Mucosa of stomach (tissue), 1 donor: ENCODE measurements around the gene SRSF9.

ENCODE experiments used
- H3K27me3 ChIP-seq: one replicate; pipeline ENCODE4 v1.7.0; 2013; ENCODE audit warnings: mild to moderate bottlenecking, low read length; ENCODE audit not compliant: control insufficient read depth, insufficient read depth
- H3K36me3 ChIP-seq: one replicate; pipeline ENCODE4 v1.7.0; 2013; ENCODE audit warnings: low read length; ENCODE audit not compliant: control insufficient read depth, insufficient read depth
- H3K4me1 ChIP-seq: one replicate; pipeline ENCODE4 v1.7.0; 2013; ENCODE audit warnings: mild to moderate bottlenecking, low read length; ENCODE audit not compliant: control insufficient read depth, insufficient read depth
- H3K4me3 ChIP-seq: one replicate; pipeline ENCODE4 v1.7.0; 2013; ENCODE audit warnings: low read length
- H3K9ac ChIP-seq: one replicate; pipeline ENCODE4 v1.7.0; 2013; ENCODE audit warnings: mild to moderate bottlenecking, low read length, moderate library complexity
- H3K9me3 ChIP-seq: one replicate; pipeline ENCODE4 v1.7.0; 2013; ENCODE audit warnings: mild to moderate bottlenecking, low read length, moderate library complexity; ENCODE audit not compliant: control insufficient read depth
- donor health status: Pancreatic carcinoma.

SRSF9 gene

GRCh38 chr12:120416490-120417216 lies 52.9 kb downstream of the SRSF9 start:
- Histone ChIP-seq H3K36me3 (no peaks in the 10 kb centered on the region), H3K4me3 (no peak overlapping the region), H3K9ac (no peak overlapping the region), H3K4me1 (no peaks in the 10 kb centered on the region), H3K9me3 (no peaks in the 10 kb centered on the region), H3K27me3 (peaks cover 4% of the 10 kb centered on the region)

DNA sequence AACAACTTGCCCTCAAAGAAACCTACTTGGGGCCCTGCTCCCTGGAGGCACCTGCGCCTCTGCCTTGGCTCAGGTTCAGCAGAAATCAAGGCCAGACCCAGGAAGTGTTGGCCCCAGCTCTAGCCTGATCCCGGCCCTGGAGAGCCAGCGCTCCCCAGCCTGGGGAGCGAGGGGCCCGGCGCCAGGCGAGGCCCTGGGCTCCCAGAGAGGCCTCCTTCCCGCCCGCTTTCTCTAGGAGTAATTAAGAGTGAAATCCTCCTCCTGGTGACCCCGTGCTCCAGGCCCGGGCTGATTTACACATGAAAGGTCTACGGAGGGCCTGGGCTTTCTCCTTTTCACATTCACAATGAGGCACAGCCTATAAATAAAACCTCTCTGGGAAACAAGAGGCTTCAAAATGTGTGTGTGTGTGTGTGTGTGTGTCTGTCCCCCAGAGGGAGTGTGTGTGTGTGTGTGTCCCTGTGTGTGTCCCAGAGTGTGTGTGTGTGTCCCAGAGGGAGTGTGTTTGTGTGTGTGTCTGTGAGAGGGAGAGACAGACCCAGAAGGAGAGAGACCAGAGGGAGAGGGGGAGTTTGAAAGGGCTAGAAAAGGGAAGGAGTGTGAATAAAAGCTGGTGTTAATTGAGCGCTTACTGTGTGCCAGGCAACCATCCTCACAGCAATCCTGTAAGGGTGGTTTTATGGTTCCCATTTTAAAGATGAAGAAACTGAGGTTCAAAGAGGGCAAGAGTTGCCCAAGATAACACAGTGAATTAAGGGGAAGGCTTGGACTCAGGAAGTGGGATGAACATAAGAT lies 55.5 kb downstream of the SRSF9 start:
- peak overlapping the region; percentile 50 for H3K9ac ChIP-seq
- peaks cover 4% of the 10 kb centered on the region for H3K27me3 ChIP-seq

GRCh38 chr12:120412421-120412820 lies 57.1 kb downstream of the SRSF9 start:
- H3K36me3 ChIP-seq, result no peaks in the 10 kb centered on the region
- no peaks in the 10 kb centered on the region for H3K9me3 ChIP-seq
- H3K27me3 ChIP-seq, result peaks cover 4% of the 10 kb centered on the region
- H3K4me3 ChIP-seq, result no peak overlapping the region
- no peak overlapping the region for H3K9ac ChIP-seq
- H3K4me1 ChIP-seq, result no peaks in the 10 kb centered on the region

More for the DNA sequence above, 55.5 kb downstream of the SRSF9 start:
- Histone ChIP-seq H3K36me3 (no peaks in the 10 kb centered on the region), H3K4me3 (no peak overlapping the region), H3K4me1 (no peaks in the 10 kb centered on the region), H3K9me3 (no peaks in the 10 kb centered on the region)
